ENCODE measurements around the gene GAS7. TPM values are rescaled to one million over a fixed set of nuclear protein-coding genes. Genes with fewer than 3 reads are reported as not detected.
"Not testable (repeated sequence)": the region's sequence is repeated elsewhere in the genome, so short reads cannot be mapped to it uniquely, and the experiment has no call there.

The GAS7 gene
- total and polyA plus RNA-seq, 2 experiments from 2014 or later = 1.9 to 10.7 TPM

DNA sequence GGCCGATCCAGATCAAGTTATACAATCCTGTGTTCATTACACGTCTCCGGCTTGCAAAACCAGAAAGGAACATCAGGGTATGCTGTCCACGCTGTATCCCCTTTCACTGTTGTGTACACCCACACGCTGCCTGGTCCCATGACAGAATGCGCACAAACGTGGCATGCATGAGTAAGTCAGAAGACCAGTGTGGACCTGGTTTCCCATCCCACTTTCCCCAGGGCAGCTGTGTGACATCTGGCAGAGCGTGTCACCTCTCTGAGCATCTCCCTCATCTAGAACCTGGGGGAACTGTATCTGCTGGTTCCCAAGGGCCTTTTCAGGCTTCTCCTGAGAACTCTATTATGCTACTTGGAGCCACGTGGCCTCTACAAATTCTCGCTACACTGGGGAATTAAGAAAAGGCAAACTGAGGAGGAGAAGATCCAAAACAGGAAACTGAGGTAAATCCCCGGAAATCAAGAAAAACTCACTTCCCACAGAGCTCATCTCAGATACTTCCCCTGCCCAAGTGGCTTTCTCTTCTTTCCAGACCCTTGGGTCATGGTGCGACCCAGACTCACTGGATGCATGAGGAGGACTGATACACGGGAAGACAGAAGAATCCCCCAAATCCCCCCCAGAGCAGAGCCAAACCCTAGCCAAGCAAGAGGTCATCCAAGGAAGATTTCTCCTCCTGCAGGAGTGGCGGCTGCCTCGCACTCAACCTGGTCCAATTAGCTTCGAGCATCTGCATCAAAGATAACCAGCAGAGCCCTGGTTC is 139.3 kb downstream of the GAS7 start (continued):
- TF ChIP-seq EZH2phosphoT487 (IDR thresholded peaks at IDR 0.05; ENCODE audit: unreplicated experiment) (no peak), JUNB (IDR thresholded peaks at IDR 0.05; ENCODE audit: unreplicated experiment) (no peak)
- TF ChIP-seq, protein P1, sequence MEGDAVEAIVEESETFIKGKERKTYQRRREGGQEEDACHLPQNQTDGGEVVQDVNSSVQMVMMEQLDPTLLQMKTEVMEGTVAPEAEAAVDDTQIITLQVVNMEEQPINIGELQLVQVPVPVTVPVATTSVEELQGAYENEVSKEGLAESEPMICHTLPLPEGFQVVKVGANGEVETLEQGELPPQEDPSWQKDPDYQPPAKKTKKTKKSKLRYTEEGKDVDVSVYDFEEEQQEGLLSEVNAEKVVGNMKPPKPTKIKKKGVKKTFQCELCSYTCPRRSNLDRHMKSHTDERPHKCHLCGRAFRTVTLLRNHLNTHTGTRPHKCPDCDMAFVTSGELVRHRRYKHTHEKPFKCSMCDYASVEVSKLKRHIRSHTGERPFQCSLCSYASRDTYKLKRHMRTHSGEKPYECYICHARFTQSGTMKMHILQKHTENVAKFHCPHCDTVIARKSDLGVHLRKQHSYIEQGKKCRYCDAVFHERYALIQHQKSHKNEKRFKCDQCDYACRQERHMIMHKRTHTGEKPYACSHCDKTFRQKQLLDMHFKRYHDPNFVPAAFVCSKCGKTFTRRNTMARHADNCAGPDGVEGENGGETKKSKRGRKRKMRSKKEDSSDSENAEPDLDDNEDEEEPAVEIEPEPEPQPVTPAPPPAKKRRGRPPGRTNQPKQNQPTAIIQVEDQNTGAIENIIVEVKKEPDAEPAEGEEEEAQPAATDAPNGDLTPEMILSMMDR (conservative IDR thresholded peaks at IDR 0.05; ENCODE audit: low read depth in 2 of 2) = no peak

DNA sequence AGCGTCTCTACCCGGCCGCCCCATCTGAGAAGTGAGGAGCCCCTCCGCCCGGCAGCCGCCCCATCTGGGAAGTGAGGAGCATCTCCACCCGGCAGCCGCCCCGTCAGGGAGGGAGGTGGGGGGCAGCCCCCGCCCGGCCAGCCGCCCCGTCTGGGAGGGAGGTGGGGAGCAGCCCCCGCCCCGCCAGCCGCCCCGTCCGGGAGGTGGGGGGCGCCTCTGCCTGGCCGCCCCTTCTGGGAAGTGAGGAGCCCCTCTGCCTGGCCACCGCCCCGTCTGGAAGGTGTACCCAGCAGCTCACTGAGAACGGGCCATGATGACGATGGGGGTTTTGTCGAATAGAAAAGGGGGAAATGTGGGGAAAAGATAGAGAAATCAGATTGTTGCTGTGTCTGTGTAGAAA is 140.9 kb downstream of the GAS7 start:
- not testable (repeated sequence) for H3K36me3 Mint-ChIP-seq (ENCODE audit: low read depth); H3K79me2 ChIP-seq (replicated peaks; ENCODE audit: insufficient read depth)

DNA sequence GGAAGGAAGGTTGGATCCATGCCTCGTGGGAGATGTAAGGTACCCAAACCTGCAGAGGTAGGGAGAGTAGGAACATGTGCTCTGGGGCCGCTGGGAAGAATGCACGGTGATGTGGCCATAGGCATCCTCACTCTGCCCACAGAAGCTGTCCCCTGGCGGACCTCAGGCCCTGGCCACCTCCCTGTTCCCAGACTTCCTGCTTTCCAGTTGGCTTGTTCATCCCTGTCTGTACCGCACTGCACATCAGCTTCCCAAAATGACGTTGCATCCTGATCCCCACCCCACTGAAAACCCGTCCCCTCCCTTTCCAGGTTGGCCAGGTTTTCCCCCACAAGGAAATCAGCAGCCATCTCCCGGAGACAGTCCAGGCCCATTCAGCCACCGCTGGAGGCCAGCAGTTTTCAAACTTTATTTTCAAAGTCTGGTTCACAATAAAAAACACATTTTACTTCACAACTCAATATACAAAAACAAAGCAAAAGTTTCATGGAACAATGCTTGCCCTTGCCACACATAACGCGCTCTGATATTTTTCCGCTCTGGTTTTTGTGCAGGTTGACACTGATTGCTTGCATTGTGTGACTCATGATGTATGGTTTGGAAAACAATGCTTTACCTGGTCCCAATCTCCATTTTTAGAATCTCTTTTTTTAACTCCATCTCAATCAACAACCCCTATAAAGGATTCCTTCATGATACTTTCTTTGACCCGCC is 143.0 kb downstream of the GAS7 start:
- no peaks in the 10 kb centered on the region; the same call in 2 of the 3 replicates for H3K36me3 Mint-ChIP-seq (ENCODE audit: low read depth)
- H3K4me3 ChIP-seq = no peak overlapping the region
- no peaks in the 10 kb centered on the region for H3K9me2 ChIP-seq (ENCODE audit: insufficient read depth)
- peaks cover 12% of the 10 kb centered on the region for H3K4me1 Mint-ChIP-seq
- H3K27me3 Mint-ChIP-seq (ENCODE audit: insufficient read depth, low read depth, poor library complexity) = peaks cover 4% of the 10 kb centered on the region
- no peak for DNase-seq (ENCODE audit: low spot score)
- no peaks in the 10 kb centered on the region for H4K20me1 ChIP-seq (replicated peaks; ENCODE audit: insufficient read depth)
- no peaks in the 10 kb centered on the region for H3K79me2 ChIP-seq (replicated peaks; ENCODE audit: insufficient read depth)
- no peak overlapping the region for H3K4me2 ChIP-seq
- H3K27me3 ChIP-seq (ENCODE audit: insufficient read depth) = no peaks in the 10 kb centered on the region
- no peak overlapping the region for H3K27ac Mint-ChIP-seq
- no peak overlapping the region for H3K27ac ChIP-seq (ENCODE audit: low read depth)
- ATAC-seq = no peak
- no peaks in the 10 kb centered on the region for H3F3A ChIP-seq (replicated peaks; ENCODE audit: low read depth)
- no peak overlapping the region for H2AFZ ChIP-seq
- H3K36me3 ChIP-seq (ENCODE audit: insufficient read depth) = no peaks in the 10 kb centered on the region
- H3K4me3 Mint-ChIP-seq = no peak overlapping the region
- peaks cover 13% of the 10 kb centered on the region; the same call in 2 of the 3 replicates for H3K9me3 Mint-ChIP-seq
- no peaks in the 10 kb centered on the region for H3K4me1 ChIP-seq (ENCODE audit: insufficient read depth)
- TF ChIP-seq, protein P2, sequence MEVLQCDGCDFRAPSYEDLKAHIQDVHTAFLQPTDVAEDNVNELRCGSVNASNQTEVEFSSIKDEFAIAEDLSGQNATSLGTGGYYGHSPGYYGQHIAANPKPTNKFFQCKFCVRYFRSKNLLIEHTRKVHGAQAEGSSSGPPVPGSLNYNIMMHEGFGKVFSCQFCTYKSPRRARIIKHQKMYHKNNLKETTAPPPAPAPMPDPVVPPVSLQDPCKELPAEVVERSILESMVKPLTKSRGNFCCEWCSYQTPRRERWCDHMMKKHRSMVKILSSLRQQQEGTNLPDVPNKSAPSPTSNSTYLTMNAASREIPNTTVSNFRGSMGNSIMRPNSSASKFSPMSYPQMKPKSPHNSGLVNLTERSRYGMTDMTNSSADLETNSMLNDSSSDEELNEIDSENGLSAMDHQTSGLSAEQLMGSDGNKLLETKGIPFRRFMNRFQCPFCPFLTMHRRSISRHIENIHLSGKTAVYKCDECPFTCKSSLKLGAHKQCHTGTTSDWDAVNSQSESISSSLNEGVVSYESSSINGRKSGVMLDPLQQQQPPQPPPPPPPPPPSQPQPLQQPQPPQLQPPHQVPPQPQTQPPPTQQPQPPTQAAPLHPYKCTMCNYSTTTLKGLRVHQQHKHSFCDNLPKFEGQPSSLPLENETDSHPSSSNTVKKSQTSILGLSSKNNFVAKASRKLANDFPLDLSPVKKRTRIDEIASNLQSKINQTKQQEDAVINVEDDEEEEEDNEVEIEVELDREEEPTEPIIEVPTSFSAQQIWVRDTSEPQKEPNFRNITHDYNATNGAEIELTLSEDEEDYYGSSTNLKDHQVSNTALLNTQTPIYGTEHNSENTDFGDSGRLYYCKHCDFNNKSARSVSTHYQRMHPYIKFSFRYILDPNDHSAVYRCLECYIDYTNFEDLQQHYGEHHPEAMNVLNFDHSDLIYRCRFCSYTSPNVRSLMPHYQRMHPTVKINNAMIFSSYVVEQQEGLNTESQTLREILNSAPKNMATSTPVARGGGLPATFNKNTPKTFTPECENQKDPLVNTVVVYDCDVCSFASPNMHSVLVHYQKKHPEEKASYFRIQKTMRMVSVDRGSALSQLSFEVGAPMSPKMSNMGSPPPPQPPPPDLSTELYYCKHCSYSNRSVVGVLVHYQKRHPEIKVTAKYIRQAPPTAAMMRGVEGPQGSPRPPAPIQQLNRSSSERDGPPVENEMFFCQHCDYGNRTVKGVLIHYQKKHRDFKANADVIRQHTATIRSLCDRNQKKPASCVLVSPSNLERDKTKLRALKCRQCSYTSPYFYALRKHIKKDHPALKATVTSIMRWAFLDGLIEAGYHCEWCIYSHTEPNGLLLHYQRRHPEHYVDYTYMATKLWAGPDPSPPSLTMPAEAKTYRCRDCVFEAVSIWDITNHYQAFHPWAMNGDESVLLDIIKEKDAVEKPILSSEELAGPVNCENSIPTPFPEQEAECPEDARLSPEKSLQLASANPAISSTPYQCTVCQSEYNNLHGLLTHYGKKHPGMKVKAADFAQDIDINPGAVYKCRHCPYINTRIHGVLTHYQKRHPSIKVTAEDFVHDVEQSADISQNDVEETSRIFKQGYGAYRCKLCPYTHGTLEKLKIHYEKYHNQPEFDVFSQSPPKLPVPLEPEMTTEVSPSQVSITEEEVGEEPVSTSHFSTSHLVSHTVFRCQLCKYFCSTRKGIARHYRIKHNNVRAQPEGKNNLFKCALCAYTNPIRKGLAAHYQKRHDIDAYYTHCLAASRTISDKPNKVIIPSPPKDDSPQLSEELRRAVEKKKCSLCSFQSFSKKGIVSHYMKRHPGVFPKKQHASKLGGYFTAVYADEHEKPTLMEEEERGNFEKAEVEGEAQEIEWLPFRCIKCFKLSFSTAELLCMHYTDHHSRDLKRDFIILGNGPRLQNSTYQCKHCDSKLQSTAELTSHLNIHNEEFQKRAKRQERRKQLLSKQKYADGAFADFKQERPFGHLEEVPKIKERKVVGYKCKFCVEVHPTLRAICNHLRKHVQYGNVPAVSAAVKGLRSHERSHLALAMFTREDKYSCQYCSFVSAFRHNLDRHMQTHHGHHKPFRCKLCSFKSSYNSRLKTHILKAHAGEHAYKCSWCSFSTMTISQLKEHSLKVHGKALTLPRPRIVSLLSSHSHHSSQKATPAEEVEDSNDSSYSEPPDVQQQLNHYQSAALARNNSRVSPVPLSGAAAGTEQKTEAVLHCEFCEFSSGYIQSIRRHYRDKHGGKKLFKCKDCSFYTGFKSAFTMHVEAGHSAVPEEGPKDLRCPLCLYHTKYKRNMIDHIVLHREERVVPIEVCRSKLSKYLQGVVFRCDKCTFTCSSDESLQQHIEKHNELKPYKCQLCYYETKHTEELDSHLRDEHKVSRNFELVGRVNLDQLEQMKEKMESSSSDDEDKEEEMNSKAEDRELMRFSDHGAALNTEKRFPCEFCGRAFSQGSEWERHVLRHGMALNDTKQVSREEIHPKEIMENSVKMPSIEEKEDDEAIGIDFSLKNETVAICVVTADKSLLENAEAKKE (CRISPR knock-in tag; IDR thresholded peaks at IDR 0.05) = no peak
- TF ChIP-seq, protein P1 (conservative IDR thresholded peaks at IDR 0.05; ENCODE audit: low read depth in 2 of 2) = no peak
- no peak for TF ChIP-seq ZNF331 (CRISPR knock-in tag; IDR thresholded peaks at IDR 0.05; ENCODE audit: low read depth)

More for the DNA sequence above, 140.9 kb downstream of the GAS7 start:
- not testable (repeated sequence) for H2AFZ ChIP-seq; H3K27ac Mint-ChIP-seq; H3K4me1 ChIP-seq (ENCODE audit: insufficient read depth); H3K4me1 Mint-ChIP-seq; H4K20me1 ChIP-seq (replicated peaks; ENCODE audit: insufficient read depth); H3K27ac ChIP-seq (ENCODE audit: low read depth); H3K4me3 Mint-ChIP-seq; H3K4me3 ChIP-seq; DNase-seq (ENCODE audit: low spot score); H3K27me3 Mint-ChIP-seq (ENCODE audit: insufficient read depth, low read depth, poor library complexity); H3K9me2 ChIP-seq (ENCODE audit: insufficient read depth); H3K36me3 ChIP-seq (ENCODE audit: insufficient read depth); H3F3A ChIP-seq (replicated peaks; ENCODE audit: low read depth); ATAC-seq; H3K4me2 ChIP-seq; H3K27me3 ChIP-seq (ENCODE audit: insufficient read depth)
- peaks cover 13% of the 10 kb centered on the region; the same call in 2 of the 3 replicates for H3K9me3 Mint-ChIP-seq
